ENCODE measurements around the gene GMPPA. TPM values are rescaled to one million over a fixed set of nuclear protein-coding genes. Genes with fewer than 3 reads are reported as not detected.

The GMPPA gene
- total RNA-seq, 4 donors from 2014 or later, result 16.3 to 38.2 (median 18.2) TPM

- no peak for TF ChIP-seq CTCF (IDR thresholded peaks at IDR 0.05; ENCODE audit: low read depth)
Measured at GRCh38 chr2:219464286-219465032, 34.2 kb upstream of the GMPPA start.

GRCh38 chr2:219465659-219466561 lies 32.8 kb upstream of the GMPPA start:
- TF ChIP-seq CTCF (IDR thresholded peaks at IDR 0.05; ENCODE audit: low read depth), result no peak

- no peak for TF ChIP-seq CTCF (IDR thresholded peaks at IDR 0.05; ENCODE audit: low read depth)
Measured at GRCh38 chr2:219466816-219467735, 31.6 kb upstream of the GMPPA start.

- no peak for TF ChIP-seq CTCF (IDR thresholded peaks at IDR 0.05; ENCODE audit: low read depth)
Measured at GRCh38 chr2:219467736-219468075, 31.0 kb upstream of the GMPPA start.

GRCh38 chr2:219468410-219469185 lies 30.1 kb upstream of the GMPPA start:
- no peak for TF ChIP-seq CTCF (IDR thresholded peaks at IDR 0.05; ENCODE audit: low read depth)

GRCh38 chr2:219469186-219469724 lies 29.4 kb upstream of the GMPPA start:
- no peak for TF ChIP-seq CTCF (IDR thresholded peaks at IDR 0.05; ENCODE audit: low read depth)

Data from subcutaneous adipose tissue (tissue), 4 donors.